ENCODE results near the gene CLNK. TPM values are rescaled to one million over a fixed set of nuclear protein-coding genes. Genes with fewer than 3 reads are reported as not detected.

Gene CLNK
- polyA plus RNA-seq, 1 donor from 2014 or later = 2.6 TPM

- Mint-ChIP-seq H3K4me1 (no peaks in the 10 kb centered on the region), H3K27me3 (peaks cover 1% of the 10 kb centered on the region), H3K36me3 (peaks cover 4% of the 10 kb centered on the region), H3K27ac (no peak overlapping the region), H3K9me3 (no peaks in the 10 kb centered on the region), H3K4me3 (no peak overlapping the region)
These were observed 193.2 kb downstream of the CLNK start for GRCh38 chr4:10491401-10491800.

- Mint-ChIP-seq H3K4me1 (no peaks in the 10 kb centered on the region), H3K9me3 (no peaks in the 10 kb centered on the region), H3K27me3 (peaks cover 1% of the 10 kb centered on the region), H3K27ac (no peak overlapping the region), H3K36me3 (peaks cover 4% of the 10 kb centered on the region), H3K4me3 (no peak overlapping the region)
These were observed 193.6 kb downstream of the CLNK start for GRCh38 chr4:10490996-10491395.

GRCh38 chr4:10482913-10483312 lies 201.7 kb downstream of the CLNK start:
- H3K4me3 Mint-ChIP-seq = no peak overlapping the region
- peaks cover 2% of the 10 kb centered on the region for H3K36me3 Mint-ChIP-seq
- H3K27ac Mint-ChIP-seq = no peak overlapping the region
- H3K4me1 Mint-ChIP-seq = no peaks in the 10 kb centered on the region
- H3K9me3 Mint-ChIP-seq = no peaks in the 10 kb centered on the region
- peaks cover 8% of the 10 kb centered on the region for H3K27me3 Mint-ChIP-seq

GRCh38 chr4:10480616-10481015 lies 204.0 kb downstream of the CLNK start:
- peaks cover 8% of the 10 kb centered on the region for H3K27me3 Mint-ChIP-seq
- no peaks in the 10 kb centered on the region for H3K36me3 Mint-ChIP-seq
- H3K27ac Mint-ChIP-seq = no peak overlapping the region
- H3K4me1 Mint-ChIP-seq = no peaks in the 10 kb centered on the region
- no peaks in the 10 kb centered on the region for H3K9me3 Mint-ChIP-seq
- no peak overlapping the region for H3K4me3 Mint-ChIP-seq

GRCh38 chr4:10478621-10479020 lies 205.9 kb downstream of the CLNK start:
- H3K4me3 Mint-ChIP-seq = no peak overlapping the region
- no peak overlapping the region for H3K27ac Mint-ChIP-seq
- H3K9me3 Mint-ChIP-seq = no peaks in the 10 kb centered on the region
- peaks cover 10% of the 10 kb centered on the region for H3K27me3 Mint-ChIP-seq
- no peaks in the 10 kb centered on the region for H3K4me1 Mint-ChIP-seq
- no peaks in the 10 kb centered on the region for H3K36me3 Mint-ChIP-seq

GRCh38 chr4:10470505-10470904 lies 214.1 kb downstream of the CLNK start:
- Mint-ChIP-seq H3K36me3 (peaks cover 2% of the 10 kb centered on the region), H3K4me3 (no peak overlapping the region), H3K4me1 (no peaks in the 10 kb centered on the region), H3K27ac (no peak overlapping the region), H3K27me3 (peaks cover 8% of the 10 kb centered on the region), H3K9me3 (no peaks in the 10 kb centered on the region)

GRCh38 chr4:10466161-10466560 lies 218.4 kb downstream of the CLNK start:
- Mint-ChIP-seq H3K36me3 (peaks cover 2% of the 10 kb centered on the region), H3K9me3 (peaks cover 0 to 7% (median 3%) of the 10 kb centered on the region in 3 donors), H3K27ac (no peak overlapping the region), H3K27me3 (peaks cover 25% of the 10 kb centered on the region), H3K4me1 (peaks cover 2 to 8% (median 3%) of the 10 kb centered on the region in 3 donors), H3K4me3 (no peak overlapping the region)

- H3K27ac Mint-ChIP-seq = no peak overlapping the region
- peak overlapping the region in 1 of 4 donors; percentile 57 for H3K4me3 Mint-ChIP-seq
- peaks cover 0 to 7% (median 3%) of the 10 kb centered on the region in 3 donors for H3K9me3 Mint-ChIP-seq
- H3K27me3 Mint-ChIP-seq = peaks cover 31% of the 10 kb centered on the region
- H3K36me3 Mint-ChIP-seq = no peaks in the 10 kb centered on the region
- H3K4me1 Mint-ChIP-seq = peaks cover 7 to 12% (median 8%) of the 10 kb centered on the region in 3 donors
These were observed 221.7 kb downstream of the CLNK start for GRCh38 chr4:10462876-10463275.

GRCh38 chr4:10461850-10462400 lies 222.6 kb downstream of the CLNK start:
- Mint-ChIP-seq H3K27me3 (peaks cover 32% of the 10 kb centered on the region), H3K9me3 (peaks cover 0 to 7% (median 3%) of the 10 kb centered on the region in 3 donors), H3K36me3 (no peaks in the 10 kb centered on the region), H3K4me1 (peaks cover 7 to 14% (median 10%) of the 10 kb centered on the region in 3 donors), H3K27ac (peak overlapping the region; percentile 45 to 76 (median 48)), H3K4me3 (peak overlapping the region in 3 of 4 donors; percentile 60 to 88 (median 72))

GRCh38 chr4:10461091-10461849 lies 223.3 kb downstream of the CLNK start:
- no peaks in the 10 kb centered on the region for H3K36me3 Mint-ChIP-seq
- peaks cover 31% of the 10 kb centered on the region for H3K27me3 Mint-ChIP-seq
- H3K27ac Mint-ChIP-seq = peak overlapping the region; percentile 45 to 76 (median 48)
- H3K9me3 Mint-ChIP-seq = peaks cover 0 to 7% (median 3%) of the 10 kb centered on the region in 3 donors
- peaks cover 8 to 18% (median 12%) of the 10 kb centered on the region in 3 donors for H3K4me1 Mint-ChIP-seq
- H3K4me3 Mint-ChIP-seq = peak overlapping the region; percentile 60 to 88 (median 76)

- Mint-ChIP-seq H3K4me1 (peaks cover 10 to 21% (median 18%) of the 10 kb centered on the region in 3 donors), H3K27me3 (peaks cover 30% of the 10 kb centered on the region), H3K4me3 (peak overlapping the region in 2 of 4 donors; percentile 30 to 81), H3K9me3 (peaks cover 0 to 7% (median 3%) of the 10 kb centered on the region in 3 donors), H3K27ac (peak overlapping the region in 2 of 3 donors; percentile 1 to 64), H3K36me3 (no peaks in the 10 kb centered on the region)
These were observed 224.1 kb downstream of the CLNK start for GRCh38 chr4:10460313-10461047.

- Mint-ChIP-seq H3K27ac (peak overlapping the region in 1 of 3 donors; percentile 90), H3K36me3 (no peaks in the 10 kb centered on the region), H3K9me3 (peaks cover 0 to 4% (median 3%) of the 10 kb centered on the region in 3 donors), H3K4me3 (peak overlapping the region in 2 of 4 donors; percentile 10 to 90), H3K4me1 (peaks cover 12 to 22% (median 21%) of the 10 kb centered on the region in 3 donors), H3K27me3 (peaks cover 22% of the 10 kb centered on the region)
These were observed 225.3 kb downstream of the CLNK start for GRCh38 chr4:10459305-10459704.

GRCh38 chr4:10458177-10458576 lies 226.4 kb downstream of the CLNK start:
- peaks cover 18% of the 10 kb centered on the region for H3K27me3 Mint-ChIP-seq
- H3K36me3 Mint-ChIP-seq = peaks cover under 1% of the 10 kb centered on the region
- peaks cover 12 to 22% (median 21%) of the 10 kb centered on the region in 3 donors for H3K4me1 Mint-ChIP-seq
- H3K27ac Mint-ChIP-seq = peak overlapping the region in 2 of 3 donors; percentile 76 to 90
- peaks cover 0 to 4% (median 3%) of the 10 kb centered on the region in 3 donors for H3K9me3 Mint-ChIP-seq
- peak overlapping the region in 3 of 4 donors; percentile 76 to 90 (median 82) for H3K4me3 Mint-ChIP-seq

- Mint-ChIP-seq H3K9me3 (peaks cover 0 to 3% (median 0%) of the 10 kb centered on the region in 3 donors), H3K4me3 (peak within 1 kb of the TSS; percentile 88 to 97 (median 94)), H3K27me3 (peaks cover 12% of the 10 kb centered on the region), H3K36me3 (peaks cover 4% of the 10 kb centered on the region), H3K4me1 (peaks cover 12 to 23% (median 20%) of the 10 kb centered on the region in 3 donors), H3K27ac (peak within 1 kb of the TSS; percentile 76 to 97 (median 90))
These were observed 227.2 kb downstream of the CLNK start, which contains the start of gene ZNF518B for GRCh38 chr4:10457255-10457801. TSS of gene ZNF518B (minus strand) at chr4:10457426. CDS start at chr4:10446328, 11,098 bp downstream.

Measured in IgD-negative memory B cell (primary cell).